HCT116 (cell line): ENCODE data around the gene ABHD17C. TPM values are rescaled to one million over a fixed set of nuclear protein-coding genes. Genes with fewer than 3 reads are reported as not detected.

ENCODE experiments used
- ATAC-seq: fragments of 200-7000 bp; cut with Tn5 transposase; 2 replicates; pipeline ENCODE4 v1.9.1; 2020; ENCODE audit warnings: mild to moderate bottlenecking, moderate library complexity
- BruUV-seq: library from RNA; stranded (reverse); fragments of 400-500 nt; replicated peaks from 2 replicates; lab custom pipeline; 2021; lab: Mats Ljungman, UMichigan
- CTCF ChIA-PET: fragments of 300-600 bp; sonication (Branson Sonifier 250); formaldehyde crosslinking; loops from one replicate; lab custom pipeline; 2021; ENCODE audit warnings: antibody characterized with exemption; lab: Charles Lee
- POLR2A ChIA-PET: fragments of 300-600, 350-600 bp; sonication (Branson Sonifier 250); formaldehyde crosslinking; loops from one replicate; lab custom pipeline; 2021; ENCODE audit warnings: antibody characterized with exemption; lab: Charles Lee
- RAD21 ChIA-PET, 2 experiments: fragments of 300-600 bp; sonication (Branson Sonifier 250); formaldehyde crosslinking; loops; one replicate each; lab custom pipeline; 2023; ENCODE audit warnings: low total read pairs in 2 of 2; ENCODE audit not compliant: uncharacterized antibody in 2 of 2, unreplicated experiment in 2 of 2, low non-redundant PET in 1 of 2; lab: Charles Lee
- DNase-seq: peaks from one replicate; pipeline ENCODE4 v3.0.0-alpha.2; 2010; ENCODE audit warnings: low read depth, low spot score
- H2AFZ ChIP-seq: fragments of 200-600 bp; shearing (Covaris generic), sonication (generic); 2 replicates; pipeline ENCODE4 v1.6.1; 2017; ENCODE audit warnings: low read depth, mixed run types, mixed read lengths, antibody characterized with exemption, low read length; ENCODE audit not compliant: poor library complexity, severe bottlenecking
- H3K27ac ChIP-seq: 2 replicates; pipeline ENCODE4 v1.5.1; 2012; ENCODE audit warnings: low read depth, low read length
- H3K27me3 ChIP-seq: fragments of 200-600 bp; sonication (generic); 2 replicates; pipeline ENCODE4 v1.6.1; 2016; ENCODE audit warnings: mixed run types, low read length, mixed read lengths; ENCODE audit not compliant: insufficient read depth
- H3K36me3 ChIP-seq, 2 experiments: fragments of 200-500 bp in 1 of 2; fragments of 200-600 bp in 1 of 2; sonication (Bioruptor generic) in 1 of 2; sonication (generic) in 1 of 2; 2 replicates each; pipeline versions ENCODE4 v1.5.1 to v1.6.1; 2014 to 2016; ENCODE audit warnings: low read length in 2 of 2, inconsistent platforms in 1 of 2, mixed read lengths in 1 of 2, mixed run types in 1 of 2; ENCODE audit not compliant: insufficient read depth in 2 of 2, control insufficient read depth in 1 of 2
- H3K4me1 ChIP-seq, 2 experiments: fragments of 200-600 bp in 1 of 2; sonication (generic) in 1 of 2; 2 replicates each; pipeline versions ENCODE4 v1.5.1 to v1.6.1; 2012 to 2017; ENCODE audit warnings: low read length in 2 of 2, inconsistent platforms in 1 of 2, mild to moderate bottlenecking in 1 of 2, mixed read lengths in 1 of 2, mixed run types in 1 of 2, moderate library complexity in 1 of 2; ENCODE audit not compliant: insufficient read depth in 2 of 2, control insufficient read depth in 1 of 2
- H3K4me2 ChIP-seq: fragments of 200-600 bp; sonication (generic); 2 replicates; pipeline ENCODE4 v1.6.1; 2017; ENCODE audit warnings: mixed run types, low read length, mixed read lengths
- H3K4me3 ChIP-seq, 2 experiments: fragments of 200-600 bp in 1 of 2; sonication (generic) in 1 of 2; replicated peaks in 1 of 2; 2 replicates each; pipeline ENCODE4 v1.5.1; 2011 to 2016; ENCODE audit warnings: low read length in 2 of 2, control low read depth in 1 of 2, low read depth in 1 of 2, mild to moderate bottlenecking in 1 of 2, mixed read lengths in 1 of 2, mixed run types in 1 of 2
- H3K79me2 ChIP-seq: fragments of 200-600 bp; sonication (generic); 2 replicates; pipeline ENCODE4 v1.6.1; 2017; ENCODE audit warnings: mild to moderate bottlenecking, mixed run types, low read length, moderate library complexity, mixed read lengths; ENCODE audit not compliant: insufficient read depth
- H3K9ac ChIP-seq: fragments of 200-600 bp; sonication (generic); 2 replicates; pipeline ENCODE4 v1.6.1; 2016; ENCODE audit warnings: low read length, mixed read lengths
- H3K9me2 ChIP-seq: fragments of 200-600 bp; sonication (generic), shearing (Covaris generic); 2 replicates; pipeline ENCODE4 v1.6.1; 2017; ENCODE audit warnings: mixed run types, mild to moderate bottlenecking, moderate library complexity; ENCODE audit not compliant: insufficient read depth
- H3K9me3 ChIP-seq, 2 experiments: fragments of 200-500 bp in 1 of 2; fragments of 200-600 bp in 1 of 2; sonication (Bioruptor generic) in 1 of 2; sonication (generic) in 1 of 2; 2 replicates each; pipeline ENCODE4 v1.6.1; 2014 to 2017; ENCODE audit warnings: low read length in 2 of 2, mixed read lengths in 2 of 2, inconsistent platforms in 1 of 2, low read depth in 1 of 2, mild to moderate bottlenecking in 1 of 2, mixed run types in 1 of 2, moderate library complexity in 1 of 2; ENCODE audit not compliant: control insufficient read depth in 1 of 2, insufficient read depth in 1 of 2
- H4K20me1 ChIP-seq: fragments of 200-600 bp; sonication (generic), shearing (Covaris generic); 2 replicates; pipeline ENCODE4 v1.6.1; 2017; ENCODE audit warnings: mixed run types, mild to moderate bottlenecking, moderate library complexity; ENCODE audit not compliant: insufficient read depth
- ATF3 ChIP-seq: IDR thresholded peaks from 2 replicates; pipeline ENCODE4 v1.6.1; 2012
- CBX3 ChIP-seq: IDR thresholded peaks from 2 replicates; pipeline ENCODE4 v1.6.1; 2012; ENCODE audit warnings: low read depth
- EGR1 ChIP-seq: IDR thresholded peaks from 2 replicates; pipeline ENCODE4 v1.6.1; 2012; ENCODE audit warnings: low read depth
- ELF1 ChIP-seq: IDR thresholded peaks from 2 replicates; pipeline ENCODE4 v1.6.1; 2012; ENCODE audit warnings: low read depth, borderline replicate concordance
- EZH2phosphoT487 ChIP-seq: fragments of 200-600 bp; IDR thresholded peaks from 2 replicates; pipeline ENCODE4 v1.6.1; 2018; ENCODE audit warnings: antibody characterized with exemption, borderline replicate concordance
- JUND ChIP-seq: IDR thresholded peaks from 2 replicates; pipeline ENCODE4 v1.6.1; 2012
- MAX ChIP-seq: IDR thresholded peaks from 2 replicates; pipeline ENCODE4 v1.6.1; 2012
- POLR2A ChIP-seq: IDR thresholded peaks from 2 replicates; pipeline ENCODE4 v1.7.0; 2011; ENCODE audit warnings: borderline replicate concordance; ENCODE audit not compliant: insufficient read depth, insufficient read length; ENCODE audit errors: extremely low read depth
- REST ChIP-seq: IDR thresholded peaks from 2 replicates; pipeline ENCODE4 v1.6.1; 2012; ENCODE audit warnings: low read depth
- SIN3A ChIP-seq: IDR thresholded peaks from 2 replicates; pipeline ENCODE4 v1.6.1; 2012; ENCODE audit warnings: low read depth
- YY1 ChIP-seq: IDR thresholded peaks from 2 replicates; pipeline ENCODE4 v1.6.1; 2011; ENCODE audit warnings: low read length, low read depth, moderate library complexity, mild to moderate bottlenecking; ENCODE audit not compliant: insufficient replicate concordance; ENCODE audit errors: extremely low read depth
- intact Hi-C: fragments of 100-400 bp; cut with micrococcal nuclease; formaldehyde crosslinking; loops from 2 replicates; pipeline ENCODE4 v1.10.0; 2022
- total RNA-seq: library from RNA; stranded (reverse); gene quantifications from one replicate; pipeline ENCODE4 v1.2.1, GENCODE V29; 2021; ENCODE audit not compliant: unreplicated experiment

Gene ABHD17C
- total RNA-seq, 1 experiment from 2014 or later = 27.9 TPM

- TF ChIP-seq POLR2A = no peak
- no peak for TF ChIP-seq SIN3A
Observed at GRCh38 chr15:80750575-80750974, 55.5 kb downstream of the ABHD17C start (continued).

GRCh38 chr15:80752204-80752603 is 57.1 kb downstream of the ABHD17C start:
- ChIA-PET RAD21 (no interaction called here), POLR2A (no interaction called here), CTCF (interaction anchor here (1.2 kb wide), 1 partner anchor 218 kb away, joined by 3 read pairs; no protein-coding TSS in a partner anchor)
- Histone ChIP-seq H3K9me2 (no peaks in the 10 kb centered on the region), H3K9ac (no peak overlapping the region), H3K4me1 (no peaks in the 10 kb centered on the region), H3K4me2 (no peak overlapping the region), H3K27ac (no peak overlapping the region), H3K79me2 (peaks cover 12% of the 10 kb centered on the region; the same call in 1 of the 2 replicates), H4K20me1 (no peaks in the 10 kb centered on the region; the same call in 1 of the 2 replicates), H3K4me3 (no peak overlapping the region), H3K36me3 (peaks cover 11 to 12% of the 10 kb centered on the region in 2 experiments; a peak in 3 of 4 replicates), H2AFZ (no peak overlapping the region), H3K9me3 (no peaks in the 10 kb centered on the region), H3K27me3 (no peaks in the 10 kb centered on the region)
- intact Hi-C loops = no loop called here
- no peak for DNase-seq
- no peak for TF ChIP-seq POLR2A
- TF ChIP-seq MAX = no peak
- no peak for TF ChIP-seq REST
- TF ChIP-seq EGR1 = no peak
- TF ChIP-seq JUND = no peak
- no peak for TF ChIP-seq CBX3
- TF ChIP-seq YY1 = no peak
- no peak for TF ChIP-seq ATF3
- TF ChIP-seq ELF1 = no peak
- TF ChIP-seq EZH2phosphoT487 = no peak
- ATAC-seq = no peak
- no TSS peak for BruUV-seq
